HEK293 (cell line): ENCODE data around the gene LMNTD2.
A peak's percentile ranks its signal among the peaks of the same experiment; 100 is the strongest.

ENCODE experiments used
- CTCF ChIA-PET: fragments of 350-600 bp; formaldehyde crosslinking; extraction: SDS; loops from one replicate; lab custom pipeline; 2021; ENCODE audit warnings: antibody characterized with exemption; lab: Yijun Ruan, JAX
- POLR2A ChIA-PET: fragments of 300-600 bp; formaldehyde crosslinking; extraction: SDS; loops from one replicate; lab custom pipeline; 2020; ENCODE audit warnings: antibody characterized with exemption, inconsistent platforms; lab: Yijun Ruan, JAX
- H3K27ac ChIP-seq: fragments of 200-500 bp; sonication (Bioruptor generic); 2 replicates; pipeline ENCODE4 v1.5.1; 2014; ENCODE audit warnings: low read depth, low read length, control low read depth, inconsistent platforms; ENCODE audit errors: extremely low read depth
- H3K36me3 ChIP-seq, 2 experiments: fragments of 200-500 bp in 1 of 2; sonication (Bioruptor generic) in 1 of 2; 1 replicate in 1 of 2; 2 replicates in 1 of 2; pipeline ENCODE4 v1.5.1; 2014 to 2017; ENCODE audit warnings: inconsistent platforms in 2 of 2, low read length in 2 of 2; ENCODE audit not compliant: control insufficient read depth in 2 of 2, insufficient read depth in 1 of 2
- H3K4me1 ChIP-seq: fragments of 200-500 bp; sonication (Bioruptor generic); 2 replicates; pipeline ENCODE4 v1.5.1; 2014; ENCODE audit warnings: mild to moderate bottlenecking, low read length, inconsistent platforms; ENCODE audit not compliant: control insufficient read depth, insufficient read depth
- H3K4me3 ChIP-seq: 2 replicates; pipeline ENCODE4 v1.5.1; 2011; ENCODE audit warnings: low read depth, mild to moderate bottlenecking, control low read depth, low read length, moderate library complexity
- H3K9me3 ChIP-seq: fragments of 200-500 bp; sonication (Bioruptor generic); 2 replicates; pipeline ENCODE4 v1.5.1; 2014; ENCODE audit warnings: low read depth, low read length, inconsistent platforms; ENCODE audit not compliant: control insufficient read depth, insufficient read depth
- BCL11A ChIP-seq: fragments of 450-650 bp; formaldehyde crosslinking; IDR thresholded peaks from 2 replicates; pipeline ENCODE4 v1.5.1; 2016; ENCODE audit warnings: low read depth, missing biosample characterization, missing genetic modification characterization
- GLIS2 ChIP-seq: fragments of 450-650 bp; formaldehyde crosslinking; IDR thresholded peaks from 2 replicates; pipeline ENCODE4 v1.5.1; 2016; ENCODE audit warnings: missing biosample characterization, missing genetic modification characterization
- KLF16 ChIP-seq: fragments of 450-650 bp; formaldehyde crosslinking; IDR thresholded peaks from 2 replicates; pipeline ENCODE4 v1.5.1; 2017; ENCODE audit warnings: missing biosample characterization, missing genetic modification characterization
- PATZ1 ChIP-seq: fragments of 450-650 bp; formaldehyde crosslinking; IDR thresholded peaks from 2 replicates; pipeline ENCODE4 v1.5.1; 2016; ENCODE audit warnings: missing biosample characterization, missing genetic modification characterization
- PRDM2 ChIP-seq: fragments of 450-650 bp; formaldehyde crosslinking; IDR thresholded peaks from 2 replicates; pipeline ENCODE4 v1.5.1; 2016; ENCODE audit warnings: missing biosample characterization, missing genetic modification characterization, borderline replicate concordance
- PRDM6 ChIP-seq: fragments of 450-650 bp; formaldehyde crosslinking; IDR thresholded peaks from 2 replicates; pipeline ENCODE4 v1.5.1; 2017; ENCODE audit warnings: missing biosample characterization, missing genetic modification characterization
- SCRT1 ChIP-seq: fragments of 450-650 bp; formaldehyde crosslinking; IDR thresholded peaks from 2 replicates; pipeline ENCODE4 v1.5.1; 2016; ENCODE audit warnings: missing biosample characterization, missing genetic modification characterization, borderline replicate concordance
- ZBTB6 ChIP-seq: fragments of 450-650 bp; formaldehyde crosslinking; IDR thresholded peaks from 2 replicates; pipeline ENCODE4 v1.5.1; 2017; ENCODE audit warnings: missing biosample characterization, missing genetic modification characterization
- ZNF138 ChIP-seq: fragments of 450-650 bp; formaldehyde crosslinking; IDR thresholded peaks from 2 replicates; pipeline ENCODE4 v1.5.1; 2016; ENCODE audit warnings: missing biosample characterization, missing genetic modification characterization, borderline replicate concordance
- ZNF146 ChIP-seq: fragments of 450-650 bp; formaldehyde crosslinking; IDR thresholded peaks from 2 replicates; pipeline ENCODE4 v1.5.1; 2016; ENCODE audit warnings: missing biosample characterization, missing genetic modification characterization
- ZNF19 ChIP-seq: fragments of 450-650 bp; formaldehyde crosslinking; IDR thresholded peaks from 2 replicates; pipeline ENCODE4; 2016; ENCODE audit warnings: missing biosample characterization, missing genetic modification characterization, low read depth
- ZNF202 ChIP-seq: fragments of 450-650 bp; formaldehyde crosslinking; IDR thresholded peaks from 2 replicates; pipeline ENCODE4 v1.5.1; 2016; ENCODE audit warnings: missing biosample characterization, missing genetic modification characterization, borderline replicate concordance
- ZNF366 ChIP-seq: fragments of 450-650 bp; formaldehyde crosslinking; conservative IDR thresholded peaks from 2 replicates; pipeline ENCODE4 v1.5.1; 2016; ENCODE audit warnings: missing biosample characterization, missing genetic modification characterization
- ZNF600 ChIP-seq: fragments of 450-650 bp; formaldehyde crosslinking; IDR thresholded peaks from 2 replicates; pipeline ENCODE4 v1.5.1; 2016; ENCODE audit warnings: missing biosample characterization, missing genetic modification characterization
- ZNF626 ChIP-seq: fragments of 450-650 bp; sonication (Bioruptor Pico); formaldehyde crosslinking; IDR thresholded peaks from 2 replicates; pipeline ENCODE4 v1.5.1; 2018; ENCODE audit warnings: missing biosample characterization, missing genetic modification characterization, inconsistent platforms
- ZNF677 ChIP-seq: fragments of 450-650 bp; IDR thresholded peaks from 2 replicates; pipeline ENCODE4 v1.5.0; 2018; ENCODE audit warnings: missing biosample characterization, mild to moderate bottlenecking, missing genetic modification characterization, moderate library complexity
- ZNF837 ChIP-seq: fragments of 450-650 bp; formaldehyde crosslinking; IDR thresholded peaks from 2 replicates; pipeline ENCODE4 v1.5.1; 2016; ENCODE audit warnings: missing biosample characterization, missing genetic modification characterization
- ZSCAN16 ChIP-seq: fragments of 450-650 bp; formaldehyde crosslinking; IDR thresholded peaks from 2 replicates; pipeline ENCODE4 v1.5.1; 2016; ENCODE audit warnings: missing biosample characterization, missing genetic modification characterization

The LMNTD2 gene

GRCh38 chr11:603154-603553 lies 42.6 kb upstream of the LMNTD2 start:
- no peak for TF ChIP-seq ZBTB6 (tag by site-specific recombination)
- no peak for TF ChIP-seq GLIS2 (tag by site-specific recombination)
- no peak for TF ChIP-seq BCL11A (tag by site-specific recombination)
- no peak for TF ChIP-seq ZNF202 (tag by site-specific recombination)
- TF ChIP-seq PATZ1 (tag by site-specific recombination) = no peak
- no peak for TF ChIP-seq ZNF19 (tag by site-specific recombination)
- no peak for TF ChIP-seq SCRT1
- no peak for TF ChIP-seq PRDM6 (tag by site-specific recombination)
- TF ChIP-seq ZNF626 (tag by site-specific recombination) = no peak
- no peak for TF ChIP-seq KLF16 (tag by site-specific recombination)
- POLR2A ChIA-PET = interaction anchor here (0.7 to 1.0 kb wide), 2 partner anchors 27 to 47 kb away, joined by 3 to 5 read pairs; partner anchors contain the start of gene PHRF1
- no peak overlapping the region for H3K4me3 ChIP-seq
- peaks cover 16 to 90% of the 10 kb centered on the region in 2 experiments; a peak in 2 of 3 replicates for H3K36me3 ChIP-seq
- no peak overlapping the region for H3K27ac ChIP-seq
- CTCF ChIA-PET = interaction anchor here (0.7 kb wide), 1 partner anchor 177 kb away, joined by 3 read pairs; no protein-coding TSS in a partner anchor
- H3K4me1 ChIP-seq = no peaks in the 10 kb centered on the region
- no peaks in the 10 kb centered on the region for H3K9me3 ChIP-seq

GRCh38 chr11:601573-602245 lies 41.2 kb upstream of the LMNTD2 start:
- H3K36me3 ChIP-seq = peaks cover 16 to 90% of the 10 kb centered on the region in 2 experiments; a peak in 2 of 3 replicates

GRCh38 chr11:598005-598680 lies 37.6 kb upstream of the LMNTD2 start:
- TF ChIP-seq ZNF138 (tag by site-specific recombination) = no peak
- no peak for TF ChIP-seq ZNF146
- no peak for TF ChIP-seq PRDM2 (tag by site-specific recombination)
- Histone ChIP-seq H3K27ac (no peak overlapping the region), H3K4me3 (no peak overlapping the region), H3K36me3 (peaks cover 13 to 90% of the 10 kb centered on the region in 2 experiments; a peak in 2 of 3 replicates), H3K9me3 (no peaks in the 10 kb centered on the region), H3K4me1 (no peaks in the 10 kb centered on the region)
- CTCF ChIA-PET = no interaction called here
- POLR2A ChIA-PET = no interaction called here

More at GRCh38 chr11:601573-602245, 41.2 kb upstream of the LMNTD2 start:
- TF ChIP-seq ZNF677 (tag by site-specific recombination) (no peak), ZNF366 (no peak), ZNF837 (tag by site-specific recombination) (no peak), ZSCAN16 (tag by site-specific recombination) (no peak), ZNF600 (peak; percentile 62)
- TF ChIP-seq, all 188 proteins: peak for 1
- ChIA-PET CTCF (interaction anchor here (0.6 to 1.5 kb wide), 2 partner anchors 11 to 159 kb away, joined by 3 to 4 read pairs; no protein-coding TSS in a partner anchor), POLR2A (interaction anchor here (0.6 kb wide), 1 partner anchor 144 kb away, joined by 4 read pairs; no protein-coding TSS in a partner anchor)
- Histone ChIP-seq H3K9me3 (no peaks in the 10 kb centered on the region), H3K4me3 (no peak overlapping the region), H3K4me1 (no peaks in the 10 kb centered on the region), H3K27ac (no peak overlapping the region)
